Middle frontal gyrus (tissue), 1 donor: ENCODE results near the gene PRKAG1.

Source experiments
- DNase-seq: peaks from one replicate; pipeline ENCODE4 v3.0.0-alpha.2; 2015; ENCODE audit warnings: low spot score; ENCODE audit errors: extremely low spot score

PRKAG1 gene

GRCh38 chr12:49032679-49033447 lies 14.3 kb upstream of the PRKAG1 start:
- DNase-seq = no peak

- DNase-seq = no peak
These were observed 13.7 kb upstream of the PRKAG1 start for GRCh38 chr12:49032276-49032675.

- DNase-seq = no peak
These were observed 13.1 kb upstream of the PRKAG1 start for GRCh38 chr12:49031573-49032161.

- no peak for DNase-seq
These were observed 12.4 kb upstream of the PRKAG1 start for GRCh38 chr12:49030714-49031572.

- no peak for DNase-seq
These were observed 11.5 kb upstream of the PRKAG1 start for GRCh38 chr12:49030119-49030518.

GRCh38 chr12:49028666-49029275 lies 10.2 kb upstream of the PRKAG1 start:
- no peak for DNase-seq

- DNase-seq = no peak
These were observed 9.4 kb upstream of the PRKAG1 start for GRCh38 chr12:49027846-49028555.

GRCh38 chr12:49026678-49027480 lies 8.3 kb upstream of the PRKAG1 start:
- no peak for DNase-seq

GRCh38 chr12:49026101-49026500 lies 7.5 kb upstream of the PRKAG1 start:
- no peak for DNase-seq

GRCh38 chr12:49025463-49025862 lies 6.9 kb upstream of the PRKAG1 start:
- no peak for DNase-seq

GRCh38 chr12:49024543-49024942 lies 6.0 kb upstream of the PRKAG1 start:
- DNase-seq = no peak

- DNase-seq = no peak
These were observed 5.2 kb upstream of the PRKAG1 start for GRCh38 chr12:49023812-49024211.

GRCh38 chr12:49022558-49023178 lies 4.1 kb upstream of the PRKAG1 start:
- no peak for DNase-seq

GRCh38 chr12:49021292-49021915 lies 2.8 kb upstream of the PRKAG1 start:
- DNase-seq = no peak

GRCh38 chr12:49020441-49020840 lies 1.9 kb upstream of the PRKAG1 start:
- DNase-seq = no peak

GRCh38 chr12:49019443-49020324 lies 1.1 kb upstream of the PRKAG1 start:
- DNase-seq = no peak

GRCh38 chr12:49019120-49019430 lies 499 bp upstream of the PRKAG1 start:
- no peak for DNase-seq

GRCh38 chr12:49017891-49018260 lies 700 bp downstream of the PRKAG1 start:
- DNase-seq = no peak

- no peak for DNase-seq
These were observed 3.4 kb downstream of the PRKAG1 start for GRCh38 chr12:49015196-49015595.
